GM21381 (cell line): ENCODE data around the gene RAI14.
"Not testable (repeated sequence)": the region's sequence is repeated elsewhere in the genome, so short reads cannot be mapped to it uniquely, and the experiment has no call there.

Experiments used
- ATAC-seq: cut with Tn5 transposase; IDR thresholded peaks from one replicate; pipeline ENCODE4 v1.9.1; 2021; ENCODE audit warnings: mild to moderate bottlenecking, moderate library complexity; ENCODE audit not compliant: unreplicated experiment

The RAI14 gene

GRCh38 chr5:34811706-34812105 is 155.6 kb downstream of the RAI14 start:
- ATAC-seq: no peak

- no peak for ATAC-seq
Observed at GRCh38 chr5:34813509-34813908, 157.4 kb downstream of the RAI14 start.

DNA sequence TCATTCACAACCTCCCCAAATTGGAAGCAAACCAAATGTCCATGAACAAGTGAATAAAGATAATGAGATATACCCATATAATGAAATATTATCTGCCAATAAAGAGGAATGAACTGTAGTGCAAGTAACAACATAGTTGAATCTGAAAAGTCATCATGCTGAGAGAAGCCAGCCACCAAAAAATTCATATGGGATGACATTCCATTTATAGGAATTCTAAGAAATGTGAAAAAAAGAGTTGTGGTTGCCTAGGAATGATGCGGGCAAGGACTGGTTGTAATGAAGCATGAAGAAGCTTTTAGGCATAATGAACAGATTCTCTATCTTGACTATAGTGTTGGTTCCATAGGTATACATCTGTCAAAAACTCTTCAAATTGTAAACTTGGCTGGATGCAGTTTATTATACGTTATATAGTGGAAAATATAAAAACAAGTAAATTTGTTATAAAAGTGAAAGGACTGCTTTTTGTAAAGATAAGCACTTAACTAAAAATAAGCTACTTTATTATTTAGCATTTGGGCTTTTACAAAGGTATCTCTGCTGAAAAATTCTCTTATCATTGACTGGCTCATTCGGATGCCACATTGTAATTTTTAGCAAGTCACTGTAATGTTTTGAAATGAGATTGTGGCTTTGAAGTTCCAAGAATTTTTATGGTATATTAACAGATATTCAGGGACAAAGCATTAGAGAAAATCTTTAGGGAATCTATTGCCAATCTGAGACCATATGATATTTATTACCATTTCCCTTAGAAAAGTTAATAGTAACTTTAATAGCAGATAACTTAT is 161.6 kb downstream of the RAI14 start:
- no peak for ATAC-seq

GRCh38 chr5:34818717-34819116 is 162.6 kb downstream of the RAI14 start:
- ATAC-seq: no peak

DNA sequence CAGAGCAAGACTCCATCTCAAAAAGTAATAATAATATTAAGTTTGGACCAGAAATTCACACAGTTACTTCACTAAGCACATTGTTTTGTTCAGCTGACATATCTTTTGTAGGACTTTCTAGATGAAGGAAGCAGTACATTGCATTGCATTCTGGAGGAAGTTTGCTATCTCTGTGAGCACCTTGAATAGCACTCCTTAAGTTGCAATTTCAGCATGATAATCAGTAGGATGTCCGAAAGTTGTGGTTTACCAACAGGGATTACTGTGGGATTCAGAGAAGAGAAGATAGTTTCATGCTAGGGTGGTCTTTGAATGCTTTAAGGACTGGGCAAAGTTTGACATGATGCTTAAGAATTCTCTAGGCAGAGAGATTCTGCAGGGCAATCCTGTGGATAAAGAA is 164.5 kb downstream of the RAI14 start:
- ATAC-seq: no peak

DNA sequence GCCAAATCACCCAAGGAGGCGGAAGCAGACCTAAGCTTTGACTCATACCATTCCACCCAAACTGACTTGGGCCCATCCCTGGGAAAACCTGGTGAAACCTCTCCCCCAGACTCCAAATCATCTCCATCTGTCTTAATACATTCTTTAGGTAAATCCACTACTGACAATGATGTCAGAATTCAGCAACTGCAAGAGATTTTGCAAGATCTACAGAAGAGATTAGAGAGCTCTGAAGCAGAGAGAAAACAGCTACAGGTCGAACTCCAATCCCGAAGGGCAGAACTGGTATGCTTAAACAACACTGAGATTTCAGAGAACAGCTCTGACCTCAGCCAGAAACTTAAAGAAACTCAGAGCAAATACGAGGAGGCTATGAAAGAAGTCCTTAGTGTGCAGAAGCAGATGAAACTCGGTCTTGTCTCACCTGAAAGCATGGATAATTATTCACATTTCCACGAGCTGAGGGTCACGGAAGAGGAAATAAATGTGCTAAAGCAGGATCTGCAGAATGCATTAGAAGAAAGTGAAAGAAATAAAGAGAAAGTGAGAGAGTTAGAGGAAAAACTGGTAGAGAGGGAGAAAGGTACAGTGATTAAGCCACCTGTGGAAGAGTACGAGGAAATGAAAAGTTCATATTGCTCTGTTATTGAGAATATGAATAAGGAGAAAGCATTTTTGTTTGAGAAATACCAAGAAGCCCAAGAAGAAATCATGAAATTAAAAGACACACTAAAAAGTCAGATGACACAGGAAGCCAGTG is 167.0 kb downstream of the RAI14 start:
- ATAC-seq: no peak

- ATAC-seq: no peak
Observed at GRCh38 chr5:34826347-34826746, 170.2 kb downstream of the RAI14 start.

- no peak for ATAC-seq
Observed at GRCh38 chr5:34827588-34828506, 171.7 kb downstream of the RAI14 start.

DNA sequence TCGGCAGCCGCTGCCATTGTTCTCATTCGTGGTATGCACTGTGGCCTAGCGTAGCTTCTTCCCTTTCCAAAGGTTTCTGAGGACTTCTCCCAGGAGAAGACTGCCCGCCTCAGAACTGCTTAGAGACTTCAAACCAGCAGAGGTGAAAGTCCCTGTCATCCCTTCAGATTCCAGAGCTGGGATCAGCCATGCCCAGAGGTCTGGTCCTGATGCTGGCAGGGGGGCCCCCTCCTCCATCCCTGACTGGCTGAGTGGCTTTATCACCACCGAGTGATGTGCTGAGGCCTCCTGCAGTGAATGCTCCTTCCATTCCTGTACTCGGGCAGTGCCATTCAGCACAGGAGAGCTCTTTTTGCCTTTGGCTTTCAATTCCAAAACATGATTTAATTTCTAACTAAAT is 174.7 kb downstream of the RAI14 start:
- ATAC-seq: not testable (repeated sequence)

- no peak for ATAC-seq
Observed at GRCh38 chr5:34831303-34831702, 175.2 kb downstream of the RAI14 start.

DNA sequence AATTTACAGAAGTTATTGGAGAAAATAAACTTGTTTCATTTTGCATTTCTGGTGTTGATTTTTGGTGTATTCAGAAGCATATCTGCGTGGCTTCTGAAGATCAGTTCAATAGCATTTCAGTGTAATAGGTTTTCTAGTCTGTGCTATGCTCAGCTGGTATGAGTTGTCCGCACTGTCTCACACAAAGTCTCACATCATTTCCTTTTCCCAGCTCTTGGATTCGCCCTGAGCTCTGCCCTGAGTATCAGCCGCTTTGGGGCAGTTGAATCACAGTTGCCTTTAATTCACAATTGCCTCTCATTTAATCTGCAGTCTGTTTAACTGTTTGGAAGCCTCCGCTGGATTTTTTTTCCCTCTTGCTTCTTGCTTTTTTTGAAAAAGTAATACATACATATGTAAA is 176.4 kb downstream of the RAI14 start:
- no peak for ATAC-seq

DNA sequence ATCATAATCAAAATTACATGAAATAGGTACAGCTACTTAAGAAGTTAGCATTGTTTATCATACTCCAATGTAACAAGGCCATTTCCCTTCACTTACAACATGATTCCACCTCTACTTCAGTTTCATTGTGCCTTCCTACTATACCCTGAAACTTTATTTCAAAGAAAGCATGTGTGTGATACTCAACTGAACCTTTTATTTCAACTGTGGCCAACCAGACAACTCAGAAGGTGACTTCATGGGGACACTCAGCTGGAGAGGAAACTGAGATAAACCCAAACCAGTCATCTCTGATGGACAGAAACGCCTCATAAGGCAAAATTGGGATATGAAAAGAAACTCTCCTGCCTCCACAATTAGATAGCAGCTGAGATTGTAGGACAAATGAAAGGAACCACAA is 177.0 kb downstream of the RAI14 start:
- ATAC-seq: no peak

DNA sequence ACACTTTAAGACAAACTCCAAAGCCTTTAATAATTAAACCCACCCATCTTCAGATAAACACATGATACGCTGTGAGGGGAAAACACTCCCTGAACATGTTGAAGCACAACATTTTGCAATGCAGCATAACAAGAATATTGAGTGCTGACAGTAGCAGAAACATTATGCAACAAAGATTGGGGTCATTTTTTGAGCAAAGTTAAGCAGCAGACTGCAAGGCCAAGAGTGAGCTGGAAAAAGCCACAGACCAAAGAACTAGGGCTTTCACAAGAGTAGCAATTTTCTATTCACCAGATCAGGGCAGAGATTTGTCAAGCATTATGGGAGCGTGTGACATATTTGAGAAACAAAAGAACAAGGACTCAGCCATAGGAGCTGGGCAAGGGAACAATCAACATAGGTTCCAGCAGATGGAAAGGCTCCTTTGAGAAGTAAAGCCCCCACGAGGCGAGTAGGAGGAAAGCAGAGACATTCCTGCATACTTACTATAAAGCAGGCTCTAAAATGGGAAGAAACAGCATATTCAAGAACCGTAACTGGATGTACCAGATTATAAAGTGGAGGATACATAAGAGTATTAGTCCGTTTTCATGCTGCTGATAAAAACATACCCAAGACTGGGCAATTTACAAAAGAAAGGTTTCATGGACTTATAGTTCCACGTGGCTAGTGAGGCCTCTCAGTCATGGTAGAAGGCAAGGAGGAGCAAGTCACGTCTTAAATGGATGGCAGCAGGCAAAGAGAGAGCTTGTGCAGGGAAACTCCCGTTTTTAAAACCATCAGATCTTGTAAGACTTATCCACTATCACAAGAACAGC is 178.1 kb downstream of the RAI14 start:
- ATAC-seq: no peak

DNA sequence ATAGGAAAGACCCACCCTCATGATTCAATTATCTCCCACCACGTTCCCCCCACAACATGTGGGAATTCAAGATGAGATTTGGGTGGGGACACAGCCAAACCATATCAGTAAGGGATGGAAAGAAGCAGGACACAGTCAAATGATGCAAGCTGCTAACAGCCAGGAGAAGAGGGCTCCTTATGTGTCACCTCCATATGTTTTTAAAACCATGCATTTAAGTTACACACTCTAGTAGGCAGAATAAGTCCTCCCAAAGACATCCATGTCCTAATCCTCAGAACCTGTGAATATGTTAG is 178.6 kb downstream of the RAI14 start:
- no peak for ATAC-seq

GRCh38 chr5:34835664-34836063 is 179.5 kb downstream of the RAI14 start:
- no peak for ATAC-seq

DNA sequence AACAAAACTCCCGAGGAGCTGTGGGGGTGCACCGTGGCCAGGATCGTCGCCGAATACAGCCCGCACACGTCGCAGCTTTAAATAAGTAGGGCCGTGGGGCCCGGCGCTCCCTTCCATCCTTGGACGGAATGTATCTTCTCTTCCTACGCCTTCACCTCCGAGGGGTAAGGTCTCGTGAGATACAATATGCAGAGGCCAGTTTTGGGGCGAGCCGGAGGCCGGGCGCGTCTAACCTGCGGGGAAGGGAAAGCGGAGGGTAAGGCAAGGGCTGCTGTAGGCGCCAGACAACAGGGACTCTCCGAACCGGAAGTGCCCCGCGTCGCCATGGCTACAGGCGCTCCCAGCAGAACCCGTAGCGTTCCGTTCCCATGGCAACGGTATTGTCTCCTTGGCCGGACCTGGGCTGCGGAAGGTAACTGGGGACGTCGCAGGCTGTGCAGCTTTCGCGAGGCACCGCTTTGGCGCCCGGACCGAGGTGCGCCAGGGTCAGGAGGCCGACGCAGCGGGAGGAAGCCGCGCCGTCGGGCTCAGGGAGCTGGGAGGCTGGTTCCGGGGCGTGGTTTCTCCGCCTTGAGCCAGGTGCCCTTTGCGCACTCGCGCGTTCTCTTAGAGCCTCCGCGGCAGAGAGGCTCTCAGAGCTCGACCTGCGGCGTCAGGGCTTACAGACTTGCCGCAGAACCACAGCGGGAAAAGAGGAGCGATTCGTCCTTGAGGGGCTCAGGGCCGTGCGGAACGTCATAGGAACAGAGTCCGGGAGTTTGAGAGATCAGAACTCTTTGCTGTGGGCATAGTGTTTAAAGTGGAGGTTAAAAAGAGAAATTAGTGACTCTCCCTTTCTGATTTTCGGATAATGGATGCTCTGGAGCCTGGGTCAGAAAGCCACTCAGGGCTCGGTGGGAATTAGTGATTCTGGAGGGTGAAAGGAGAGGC is 182.9 kb downstream of the RAI14 start, which contains the start of gene TTC23L:
TSS of gene TTC23L (plus strand) at position 380 of the 930 bp plus-strand sequence. CDS start 1,508 bp downstream, outside the sequence.
- peak; percentile 96 for ATAC-seq

DNA sequence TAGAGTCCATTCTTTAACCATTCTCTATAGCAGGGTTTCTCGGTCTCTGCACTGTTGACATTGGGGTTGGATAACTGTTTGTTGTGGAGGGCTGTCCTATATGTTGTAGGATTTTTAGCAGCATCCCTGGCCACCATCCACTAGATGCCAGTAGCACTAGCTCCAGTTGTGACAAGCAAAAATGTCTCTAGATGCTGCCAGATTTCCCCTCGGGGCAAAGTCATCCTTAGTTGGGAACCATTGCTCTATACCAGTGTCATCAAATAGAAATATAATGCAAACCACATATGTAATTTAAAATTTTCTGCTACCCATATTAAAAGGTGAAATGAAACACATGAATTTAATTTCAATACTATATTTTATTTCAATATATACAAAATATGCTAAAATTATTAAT is 185.7 kb downstream of the RAI14 start:
- no peak for ATAC-seq

- no peak for ATAC-seq
Observed at GRCh38 chr5:34842554-34842953, 186.4 kb downstream of the RAI14 start.

- ATAC-seq: no peak
Observed at GRCh38 chr5:34843497-34843896, 187.4 kb downstream of the RAI14 start.
